A673 (cell line): ENCODE results near the gene CROCC2. TPM values are rescaled to one million over a fixed set of nuclear protein-coding genes. Genes with fewer than 3 reads are reported as not detected.

ENCODE experiments used
- BruUV-seq: library from RNA; stranded (reverse); fragments of 400-500 nt; replicated peaks from 2 replicates; lab custom pipeline; 2021; lab: Mats Ljungman, UMichigan
- CTCF ChIA-PET: fragments of 300-600 bp; sonication (Branson Sonifier 250); formaldehyde crosslinking; loops from one replicate; lab custom pipeline; 2022; ENCODE audit warnings: antibody characterized with exemption; lab: Charles Lee
- POLR2A ChIA-PET: fragments of 300-600 bp; sonication (Branson Sonifier 250); formaldehyde crosslinking; loops from one replicate; lab custom pipeline; 2022; ENCODE audit warnings: antibody characterized with exemption; ENCODE audit not compliant: low non-redundant PET; lab: Charles Lee
- DNase-seq: peaks from one replicate; pipeline ENCODE4 v3.0.0-alpha.2; 2015; ENCODE audit warnings: low spot score
- H3K27ac ChIP-seq: fragments of 200-600 bp; sonication (generic); 2 replicates; pipeline ENCODE4 v1.5.1; 2016; ENCODE audit warnings: mixed run types, low read depth, mild to moderate bottlenecking, mixed read lengths, antibody characterized with exemption, low read length; ENCODE audit not compliant: poor library complexity, severe bottlenecking
- H3K27me3 ChIP-seq: fragments of 200-600 bp; sonication (generic); replicated peaks from 2 replicates; pipeline ENCODE4 v1.6.1; 2017; ENCODE audit warnings: mixed run types, low read depth, mild to moderate bottlenecking, mixed read lengths, antibody characterized with exemption, low read length; ENCODE audit not compliant: insufficient read depth, poor library complexity
- H3K36me3 ChIP-seq: fragments of 200-600 bp; sonication (generic); 2 replicates; pipeline ENCODE4 v1.6.1; 2016; ENCODE audit warnings: mixed run types, mild to moderate bottlenecking, mixed read lengths, antibody characterized with exemption, low read length; ENCODE audit not compliant: insufficient read depth, poor library complexity, severe bottlenecking
- H3K4me1 ChIP-seq: fragments of 200-600 bp; sonication (generic); 2 replicates; pipeline ENCODE4 v1.6.1; 2017; ENCODE audit warnings: mixed run types, mild to moderate bottlenecking, mixed read lengths, antibody characterized with exemption, low read length; ENCODE audit not compliant: insufficient read depth, poor library complexity, severe bottlenecking
- H3K4me3 ChIP-seq: fragments of 200-600 bp; sonication (generic); 2 replicates; pipeline ENCODE4 v1.5.1; 2016; ENCODE audit warnings: low read depth, mixed run types, mild to moderate bottlenecking, mixed read lengths, low read length; ENCODE audit not compliant: poor library complexity, severe bottlenecking
- H3K9me3 ChIP-seq: fragments of 200-600 bp; sonication (generic); 2 replicates; pipeline ENCODE4 v1.6.1; 2016; ENCODE audit warnings: mixed run types, low read depth, mild to moderate bottlenecking, mixed read lengths, antibody characterized with exemption, low read length; ENCODE audit not compliant: poor library complexity, severe bottlenecking
- EZH2 ChIP-seq: fragments of 200-600 bp; sonication (generic); IDR thresholded peaks from 2 replicates; pipeline ENCODE4 v1.6.1; 2017; ENCODE audit warnings: borderline replicate concordance, low read depth, mild to moderate bottlenecking, mixed read lengths, antibody characterized with exemption, low read length; ENCODE audit not compliant: poor library complexity, severe bottlenecking
- intact Hi-C: fragments of 100-400 bp; cut with micrococcal nuclease; formaldehyde crosslinking; loops from one replicate; pipeline ENCODE4 v1.10.0; 2022; ENCODE audit not compliant: unreplicated experiment
- total RNA-seq: library from RNA; stranded (reverse); gene quantifications from 2 replicates; pipeline ENCODE4 v1.2.3, GENCODE V29; 2021
- TF ChIP-seq, protein P1 (sequence below): fragments of 300-800, 200-600 bp; sonication (generic); conservative IDR thresholded peaks from 2 replicates; pipeline ENCODE4 v1.5.1; 2017; ENCODE audit warnings: low read depth, mild to moderate bottlenecking, antibody characterized with exemption, low read length, moderate library complexity, mixed read lengths

The CROCC2 gene
- total RNA-seq, 1 experiment from 2014 or later: not detected

DNA sequence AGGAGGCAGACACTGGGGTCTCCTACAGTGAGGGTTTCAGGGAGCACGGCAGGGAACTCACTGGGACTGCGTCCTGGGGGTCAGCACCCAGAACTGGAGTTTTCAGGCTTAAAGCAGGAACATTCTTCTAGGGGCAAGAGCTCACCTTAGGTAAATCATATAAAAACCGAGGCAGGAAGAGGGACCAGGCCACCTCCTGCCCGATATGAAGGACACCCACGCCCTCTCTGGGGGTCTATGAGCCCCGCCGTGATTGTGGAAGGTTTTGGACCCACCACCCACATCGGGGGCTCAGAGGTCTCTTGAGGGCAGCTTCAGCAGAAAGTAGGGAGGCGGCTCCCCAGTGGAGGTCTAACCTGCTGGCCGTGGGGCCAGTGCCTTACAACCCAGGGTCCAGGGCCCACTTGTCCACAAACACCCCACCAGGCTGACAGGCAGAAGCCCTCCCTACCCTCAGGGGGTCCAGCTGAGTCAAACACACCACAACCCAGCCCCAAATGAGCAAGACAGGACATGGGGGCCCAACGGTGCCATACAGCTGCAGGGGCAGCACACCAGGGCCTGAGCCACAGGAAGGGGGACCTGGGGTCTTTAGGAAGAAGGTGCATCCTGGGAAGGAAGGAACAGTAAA is 25.3 kb downstream of the CROCC2 start:
- DNase-seq: no peak
- POLR2A ChIA-PET: no interaction called here
- CTCF ChIA-PET: no interaction called here
- no TSS peak for BruUV-seq
- no peaks in the 10 kb centered on the region for H3K36me3 ChIP-seq
- TF ChIP-seq, protein P1, sequence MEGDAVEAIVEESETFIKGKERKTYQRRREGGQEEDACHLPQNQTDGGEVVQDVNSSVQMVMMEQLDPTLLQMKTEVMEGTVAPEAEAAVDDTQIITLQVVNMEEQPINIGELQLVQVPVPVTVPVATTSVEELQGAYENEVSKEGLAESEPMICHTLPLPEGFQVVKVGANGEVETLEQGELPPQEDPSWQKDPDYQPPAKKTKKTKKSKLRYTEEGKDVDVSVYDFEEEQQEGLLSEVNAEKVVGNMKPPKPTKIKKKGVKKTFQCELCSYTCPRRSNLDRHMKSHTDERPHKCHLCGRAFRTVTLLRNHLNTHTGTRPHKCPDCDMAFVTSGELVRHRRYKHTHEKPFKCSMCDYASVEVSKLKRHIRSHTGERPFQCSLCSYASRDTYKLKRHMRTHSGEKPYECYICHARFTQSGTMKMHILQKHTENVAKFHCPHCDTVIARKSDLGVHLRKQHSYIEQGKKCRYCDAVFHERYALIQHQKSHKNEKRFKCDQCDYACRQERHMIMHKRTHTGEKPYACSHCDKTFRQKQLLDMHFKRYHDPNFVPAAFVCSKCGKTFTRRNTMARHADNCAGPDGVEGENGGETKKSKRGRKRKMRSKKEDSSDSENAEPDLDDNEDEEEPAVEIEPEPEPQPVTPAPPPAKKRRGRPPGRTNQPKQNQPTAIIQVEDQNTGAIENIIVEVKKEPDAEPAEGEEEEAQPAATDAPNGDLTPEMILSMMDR: no peak
- no peak for TF ChIP-seq EZH2
- no peak overlapping the region for H3K27ac ChIP-seq
- H3K9me3 ChIP-seq: no peaks in the 10 kb centered on the region
- no peak overlapping the region for H3K4me3 ChIP-seq
- H3K4me1 ChIP-seq: no peaks in the 10 kb centered on the region
- no peaks in the 10 kb centered on the region for H3K27me3 ChIP-seq
- intact Hi-C loops: no loop called here

DNA sequence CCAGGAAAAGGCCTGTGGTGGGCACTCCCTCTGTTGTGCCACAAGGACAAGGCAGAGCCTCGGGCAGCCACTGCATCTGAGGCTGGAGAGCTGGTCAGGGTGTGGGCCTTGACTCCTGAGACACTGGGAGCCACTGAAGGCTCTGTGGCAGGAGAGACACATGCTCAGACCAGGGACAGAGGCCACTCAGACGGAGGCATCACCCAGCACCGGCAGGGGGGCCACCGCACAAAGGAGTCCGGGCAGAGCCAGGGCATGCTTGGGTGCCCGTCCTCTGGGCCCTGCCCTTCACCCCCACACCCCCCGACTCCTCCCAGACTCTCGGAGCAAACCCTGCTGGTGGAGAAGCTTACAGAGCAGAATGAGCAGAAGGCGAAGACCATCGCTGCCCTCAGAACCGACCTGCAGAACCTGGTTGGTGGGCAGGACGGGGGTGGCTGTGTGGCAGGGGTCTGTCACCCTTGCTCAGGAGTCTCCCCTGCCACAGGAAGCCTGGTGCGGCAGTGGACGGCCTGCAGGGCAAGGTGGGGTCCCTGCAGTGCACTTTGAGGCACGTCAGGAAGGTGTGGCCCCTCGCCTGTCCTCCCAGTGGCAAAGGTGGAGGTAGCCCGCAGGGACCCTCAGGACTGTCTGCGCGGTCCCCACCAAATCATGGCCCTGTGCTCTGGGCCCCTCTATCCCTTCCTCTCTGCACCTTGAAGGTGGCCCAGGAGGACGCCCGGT is 26.0 kb downstream of the CROCC2 start:
- CTCF ChIA-PET: no interaction called here
- no peaks in the 10 kb centered on the region for H3K9me3 ChIP-seq
- no TSS peak for BruUV-seq
- H3K36me3 ChIP-seq: no peaks in the 10 kb centered on the region
- no peaks in the 10 kb centered on the region for H3K27me3 ChIP-seq
- DNase-seq: no peak
- intact Hi-C loops: no loop called here
- TF ChIP-seq, protein P1: no peak
- no peak for TF ChIP-seq EZH2
- POLR2A ChIA-PET: no interaction called here
- H3K4me3 ChIP-seq: no peak overlapping the region
- H3K27ac ChIP-seq: no peak overlapping the region
- no peaks in the 10 kb centered on the region for H3K4me1 ChIP-seq

DNA sequence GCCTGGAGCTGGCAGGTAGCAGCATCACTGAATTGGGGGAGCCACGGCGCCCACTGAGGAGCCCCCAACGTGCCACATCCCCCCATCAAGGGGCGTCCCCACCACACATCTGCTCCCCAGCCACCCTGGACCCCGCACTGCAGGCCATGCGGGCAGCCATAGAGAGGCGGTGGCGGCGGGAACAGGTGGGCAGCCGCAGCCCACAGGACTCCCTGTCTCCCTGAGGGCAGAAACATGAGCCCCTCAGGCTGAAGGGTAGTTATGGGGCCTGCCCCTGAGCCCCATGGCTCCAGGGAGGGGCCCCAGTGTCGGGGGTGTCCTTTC is 26.6 kb downstream of the CROCC2 start:
- DNase-seq: no peak
- Histone ChIP-seq H3K4me3 (no peak overlapping the region), H3K27ac (no peak overlapping the region), H3K4me1 (no peaks in the 10 kb centered on the region), H3K36me3 (no peaks in the 10 kb centered on the region), H3K27me3 (no peaks in the 10 kb centered on the region), H3K9me3 (no peaks in the 10 kb centered on the region)
- POLR2A ChIA-PET: no interaction called here
- intact Hi-C loops: no loop called here
- CTCF ChIA-PET: no interaction called here
- TF ChIP-seq EZH2: no peak
- TF ChIP-seq, protein P1: no peak
- BruUV-seq: no TSS peak
